ENCODE measurements around the gene ZNF407. TPM values are rescaled to one million over a fixed set of nuclear protein-coding genes. Genes with fewer than 3 reads are reported as not detected.
"Not testable (repeated sequence)": the region's sequence is repeated elsewhere in the genome, so short reads cannot be mapped to it uniquely, and the experiment has no call there.

ZNF407 gene
- total and polyA plus RNA-seq, 7 experiments from 2014 or later = 6.8 to 31.3 (median 27.9) TPM

- Mint-ChIP-seq H3K9me3 (no peaks in the 10 kb centered on the region), H3K4me3 (no peak overlapping the region), H3K27me3 (no peaks in the 10 kb centered on the region), H3K36me3 (peaks cover 6 to 18% (median 15%) of the 10 kb centered on the region in 5 donors), H3K4me1 (peaks cover 0 to 6% (median 0%) of the 10 kb centered on the region in 7 donors), H3K27ac (no peak overlapping the region)
- no peaks in the 10 kb centered on the region for H3K27me3 ChIP-seq (ENCODE audit: control insufficient read depth in 2 of 2, insufficient read depth in 2 of 2, low read length in 2 of 2)
- no peaks in the 10 kb centered on the region for H3K36me3 ChIP-seq (ENCODE audit: control insufficient read depth in 2 of 3, insufficient read depth in 3 of 3, low read length in 3 of 3)
- CTCF ChIA-PET = no interaction called here
- H3K27ac ChIP-seq (ENCODE audit: low read depth, low read length) = no peak overlapping the region
- no peaks in the 10 kb centered on the region for H3K4me1 ChIP-seq (ENCODE audit: control insufficient read depth in 2 of 2, insufficient read depth in 2 of 2, low read length in 2 of 2)
- intact Hi-C loops (cut with micrococcal nuclease) = no loop called here
- H3K4me3 ChIP-seq (ENCODE audit: low read length) = no peak overlapping the region
- POLR2A ChIA-PET = no interaction called here
- no peaks in the 10 kb centered on the region for H3K9me3 ChIP-seq (ENCODE audit: control insufficient read depth in 2 of 3, low read length in 3 of 3)
- DNase-seq (no peak), ATAC-seq (no peak)
These were observed 361.5 kb downstream of the ZNF407 start for GRCh38 chr18:74959216-74959615.

- Histone ChIP-seq H3K36me3 (ENCODE audit: control insufficient read depth in 2 of 3, insufficient read depth in 3 of 3, low read length in 3 of 3) (no peaks in the 10 kb centered on the region), H3K27ac (ENCODE audit: low read depth, low read length) (no peak overlapping the region), H3K9me3 (ENCODE audit: control insufficient read depth in 2 of 3, low read length in 3 of 3) (no peaks in the 10 kb centered on the region), H3K4me3 (ENCODE audit: low read length) (no peak overlapping the region), H3K27me3 (ENCODE audit: control insufficient read depth in 2 of 2, insufficient read depth in 2 of 2, low read length in 2 of 2) (no peaks in the 10 kb centered on the region), H3K4me1 (ENCODE audit: control insufficient read depth in 2 of 2, insufficient read depth in 2 of 2, low read length in 2 of 2) (no peaks in the 10 kb centered on the region)
- H3K27ac Mint-ChIP-seq = no peak overlapping the region
- peaks cover 8 to 35% (median 31%) of the 10 kb centered on the region in 5 donors for H3K36me3 Mint-ChIP-seq
- H3K4me1 Mint-ChIP-seq = peaks cover 0 to 6% (median 0%) of the 10 kb centered on the region in 7 donors
- intact Hi-C loops (cut with micrococcal nuclease) = loop anchor here (5.0 kb wide), 2 partner anchors 64 to 339 kb away; no protein-coding TSS in a partner anchor
- ChIA-PET POLR2A (no interaction called here), CTCF (no interaction called here)
- H3K4me3 Mint-ChIP-seq = no peak overlapping the region
- H3K9me3 Mint-ChIP-seq = peaks cover 0 to 3% (median 0%) of the 10 kb centered on the region in 11 donors
- no peaks in the 10 kb centered on the region for H3K27me3 Mint-ChIP-seq
- DNase-seq (no peak), ATAC-seq (no peak)
These were observed 363.9 kb downstream of the ZNF407 start for GRCh38 chr18:74961596-74961995.

- Mint-ChIP-seq H3K27ac (no peak overlapping the region), H3K4me3 (no peak overlapping the region), H3K36me3 (peaks cover 4 to 42% (median 32%) of the 10 kb centered on the region in 5 donors), H3K27me3 (no peaks in the 10 kb centered on the region), H3K4me1 (peaks cover 0 to 8% (median 0%) of the 10 kb centered on the region in 7 donors), H3K9me3 (peaks cover 0 to 3% (median 0%) of the 10 kb centered on the region in 11 donors)
- ATAC-seq (peak; percentile 59), DNase-seq (no peak)
- ChIA-PET CTCF (interaction anchor here (0.6 to 0.7 kb wide), 2 partner anchors 336 to 412 kb away, joined by 3 read pairs; no protein-coding TSS in a partner anchor), POLR2A (no interaction called here)
- H3K36me3 ChIP-seq (ENCODE audit: control insufficient read depth in 2 of 3, insufficient read depth in 3 of 3, low read length in 3 of 3) = no peaks in the 10 kb centered on the region
- H3K4me1 ChIP-seq (ENCODE audit: control insufficient read depth in 2 of 2, insufficient read depth in 2 of 2, low read length in 2 of 2) = no peaks in the 10 kb centered on the region
- no peaks in the 10 kb centered on the region for H3K9me3 ChIP-seq (ENCODE audit: control insufficient read depth in 2 of 3, low read length in 3 of 3)
- intact Hi-C loops (cut with micrococcal nuclease) = loop anchor here (2.0 to 5.0 kb wide), 4 partner anchors 67 to 342 kb away; no protein-coding TSS in a partner anchor
- no peaks in the 10 kb centered on the region for H3K27me3 ChIP-seq (ENCODE audit: control insufficient read depth in 2 of 2, insufficient read depth in 2 of 2, low read length in 2 of 2)
- H3K4me3 ChIP-seq (ENCODE audit: low read length) = no peak overlapping the region
- no peak overlapping the region for H3K27ac ChIP-seq (ENCODE audit: low read depth, low read length)
These were observed 366.3 kb downstream of the ZNF407 start for GRCh38 chr18:74963820-74964446.

GRCh38 chr18:74965682-74966081 is 368.0 kb downstream of the ZNF407 start:
- H3K4me3 ChIP-seq (ENCODE audit: low read length) = no peak overlapping the region
- H3K27me3 ChIP-seq (ENCODE audit: control insufficient read depth in 2 of 2, insufficient read depth in 2 of 2, low read length in 2 of 2) = no peaks in the 10 kb centered on the region
- no peaks in the 10 kb centered on the region for H3K27me3 Mint-ChIP-seq
- no peak overlapping the region for H3K4me3 Mint-ChIP-seq
- POLR2A ChIA-PET = no interaction called here
- peaks cover 6 to 48% (median 28%) of the 10 kb centered on the region in 5 donors for H3K36me3 Mint-ChIP-seq
- no peak overlapping the region for H3K27ac Mint-ChIP-seq
- DNase-seq (no peak), ATAC-seq (no peak)
- CTCF ChIA-PET = no interaction called here
- H3K27ac ChIP-seq (ENCODE audit: low read depth, low read length) = no peak overlapping the region
- peaks cover 0 to 7% (median 0%) of the 10 kb centered on the region in 7 donors for H3K4me1 Mint-ChIP-seq
- intact Hi-C loops (cut with micrococcal nuclease) = loop anchor here in 1 of 2 donors (2.0 kb wide), 1 partner anchor 69 kb away; no protein-coding TSS in a partner anchor
- no peaks in the 10 kb centered on the region for H3K4me1 ChIP-seq (ENCODE audit: control insufficient read depth in 2 of 2, insufficient read depth in 2 of 2, low read length in 2 of 2)
- no peaks in the 10 kb centered on the region for H3K9me3 ChIP-seq (ENCODE audit: control insufficient read depth in 2 of 3, low read length in 3 of 3)
- peaks cover 0 to 4% (median 0%) of the 10 kb centered on the region in 11 donors for H3K9me3 Mint-ChIP-seq
- H3K36me3 ChIP-seq (ENCODE audit: control insufficient read depth in 2 of 3, insufficient read depth in 3 of 3, low read length in 3 of 3) = no peaks in the 10 kb centered on the region

- peaks cover 0 to 4% (median 0%) of the 10 kb centered on the region in 11 donors for H3K9me3 Mint-ChIP-seq
- ChIA-PET POLR2A (no interaction called here), CTCF (no interaction called here)
- Histone ChIP-seq H3K4me3 (ENCODE audit: low read length) (no peak overlapping the region), H3K9me3 (ENCODE audit: control insufficient read depth in 2 of 3, low read length in 3 of 3) (no peaks in the 10 kb centered on the region), H3K4me1 (ENCODE audit: control insufficient read depth in 2 of 2, insufficient read depth in 2 of 2, low read length in 2 of 2) (no peaks in the 10 kb centered on the region), H3K27ac (ENCODE audit: low read depth, low read length) (no peak overlapping the region), H3K27me3 (ENCODE audit: control insufficient read depth in 2 of 2, insufficient read depth in 2 of 2, low read length in 2 of 2) (no peaks in the 10 kb centered on the region), H3K36me3 (ENCODE audit: control insufficient read depth in 2 of 3, insufficient read depth in 3 of 3, low read length in 3 of 3) (no peaks in the 10 kb centered on the region)
- peaks cover 6 to 52% (median 22%) of the 10 kb centered on the region in 5 donors for H3K36me3 Mint-ChIP-seq
- intact Hi-C loops (cut with micrococcal nuclease) = no loop called here
- H3K4me1 Mint-ChIP-seq = peaks cover 0 to 17% (median 4%) of the 10 kb centered on the region in 7 donors
- no peak for DNase-seq
- H3K27me3 Mint-ChIP-seq = no peaks in the 10 kb centered on the region
- no peak for ATAC-seq
- peak overlapping the region in 1 of 9 donors; percentile 36 for H3K27ac Mint-ChIP-seq
- no peak overlapping the region for H3K4me3 Mint-ChIP-seq
These were observed 369.8 kb downstream of the ZNF407 start for GRCh38 chr18:74967438-74967837.

GRCh38 chr18:74967979-74968378 is 370.3 kb downstream of the ZNF407 start:
- Mint-ChIP-seq H3K36me3 (peaks cover 1 to 48% (median 22%) of the 10 kb centered on the region in 5 donors), H3K27ac (no peak overlapping the region), H3K4me3 (no peak overlapping the region), H3K27me3 (no peaks in the 10 kb centered on the region), H3K4me1 (peaks cover 0 to 17% (median 5%) of the 10 kb centered on the region in 7 donors), H3K9me3 (peaks cover 0 to 4% (median 0%) of the 10 kb centered on the region in 11 donors)
- Histone ChIP-seq H3K4me1 (ENCODE audit: control insufficient read depth in 2 of 2, insufficient read depth in 2 of 2, low read length in 2 of 2) (no peaks in the 10 kb centered on the region), H3K36me3 (ENCODE audit: control insufficient read depth in 2 of 3, insufficient read depth in 3 of 3, low read length in 3 of 3) (no peaks in the 10 kb centered on the region), H3K27me3 (ENCODE audit: control insufficient read depth in 2 of 2, insufficient read depth in 2 of 2, low read length in 2 of 2) (no peaks in the 10 kb centered on the region), H3K9me3 (ENCODE audit: control insufficient read depth in 2 of 3, low read length in 3 of 3) (no peaks in the 10 kb centered on the region), H3K4me3 (ENCODE audit: low read length) (no peak overlapping the region), H3K27ac (ENCODE audit: low read depth, low read length) (no peak overlapping the region)
- ChIA-PET POLR2A (no interaction called here), CTCF (no interaction called here)
- no peak for ATAC-seq
- DNase-seq = no peak
- intact Hi-C loops (cut with micrococcal nuclease) = no loop called here

- DNase-seq; H3K36me3 ChIP-seq (ENCODE audit: control insufficient read depth in 2 of 3, insufficient read depth in 3 of 3, low read length in 3 of 3); H3K27me3 ChIP-seq (ENCODE audit: control insufficient read depth in 2 of 2, insufficient read depth in 2 of 2, low read length in 2 of 2); POLR2A ChIA-PET; H3K9me3 ChIP-seq (ENCODE audit: control insufficient read depth in 2 of 3, low read length in 3 of 3); H3K4me1 ChIP-seq (ENCODE audit: control insufficient read depth in 2 of 2, insufficient read depth in 2 of 2, low read length in 2 of 2); H3K4me3 Mint-ChIP-seq; H3K4me3 ChIP-seq (ENCODE audit: low read length); intact Hi-C loops (cut with micrococcal nuclease); H3K9me3 Mint-ChIP-seq; H3K27me3 Mint-ChIP-seq; ATAC-seq; H3K27ac ChIP-seq (ENCODE audit: low read depth, low read length): not testable (repeated sequence)
- CTCF ChIA-PET = interaction anchor here (0.6 kb wide), 1 partner anchor 253 kb away, joined by 4 read pairs; no protein-coding TSS in a partner anchor
- Mint-ChIP-seq H3K27ac (peak overlapping the region in 2 of 9 donors; percentile 48 to 64), H3K36me3 (peaks cover 0 to 35% (median 7%) of the 10 kb centered on the region in 5 donors), H3K4me1 (peaks cover 0 to 18% (median 5%) of the 10 kb centered on the region in 7 donors)
These were observed 373.7 kb downstream of the ZNF407 start for GRCh38 chr18:74971358-74971757.
